ELR (cell line): ENCODE data around the gene RNU6-9.

Source experiments
- DNase-seq: peaks from one replicate; pipeline ENCODE4 v3.0.0-alpha.2; 2015; ENCODE audit warnings: low read depth

The RNU6-9 gene

GRCh38 chr19:936175-936546 is 42.9 kb downstream of the RNU6-9 start:
- DNase-seq = no peak

- no peak for DNase-seq
Measured at GRCh38 chr19:937259-937694, 44.0 kb downstream of the RNU6-9 start.

DNA sequence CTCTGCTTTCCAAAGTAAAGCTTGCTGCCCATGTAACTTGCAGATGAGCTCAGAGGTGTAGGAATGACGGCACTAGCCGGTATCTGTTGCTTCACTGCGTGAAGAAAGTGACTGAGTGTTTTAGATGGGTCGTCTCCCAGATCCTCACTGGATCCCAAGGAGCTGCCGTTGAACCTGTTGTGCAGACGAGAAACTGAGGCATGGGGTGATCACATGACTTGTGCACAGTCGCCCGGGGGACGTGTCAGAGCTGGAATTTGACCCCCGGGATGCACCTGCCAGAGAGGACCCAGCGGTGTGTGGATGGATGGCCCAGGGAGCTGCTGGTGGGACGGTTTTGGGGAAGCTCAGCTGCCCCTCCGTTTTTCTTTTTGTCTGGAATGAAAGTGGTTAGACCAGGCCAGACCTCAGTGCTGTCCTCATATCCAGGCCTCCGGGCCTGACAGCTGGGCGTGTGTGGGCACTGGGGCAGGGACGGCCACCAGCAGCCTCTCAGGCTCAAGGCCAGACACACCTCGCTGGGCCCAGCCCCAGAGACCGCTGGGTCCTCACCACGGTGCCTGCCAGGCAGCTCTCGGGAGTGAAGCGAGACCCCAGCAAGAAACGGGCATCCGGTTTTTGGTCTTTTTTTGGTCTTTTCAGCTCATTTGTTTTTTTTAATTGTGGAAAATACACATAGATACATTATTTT is 45.1 kb downstream of the RNU6-9 start:
- no peak for DNase-seq

DNA sequence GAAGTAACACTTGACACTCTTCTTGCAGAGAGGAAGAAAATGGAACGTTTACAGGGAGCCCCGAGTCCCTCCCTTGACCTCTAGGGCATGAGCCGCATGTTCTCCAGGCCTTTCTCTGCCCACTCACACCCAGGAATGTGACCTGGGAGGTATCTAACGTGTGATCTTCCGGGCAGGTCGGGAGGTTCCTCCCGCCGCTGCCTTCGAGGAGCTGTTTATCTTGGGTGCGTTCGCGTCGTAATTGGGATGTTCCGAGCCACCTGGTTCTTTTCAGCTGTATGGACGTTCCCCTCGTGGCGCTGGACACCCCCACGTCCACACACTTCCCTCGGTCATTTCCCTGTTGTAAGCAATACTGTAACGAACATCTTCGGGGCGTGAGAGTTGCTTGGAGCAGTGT is 46.2 kb downstream of the RNU6-9 start:
- DNase-seq = no peak

DNA sequence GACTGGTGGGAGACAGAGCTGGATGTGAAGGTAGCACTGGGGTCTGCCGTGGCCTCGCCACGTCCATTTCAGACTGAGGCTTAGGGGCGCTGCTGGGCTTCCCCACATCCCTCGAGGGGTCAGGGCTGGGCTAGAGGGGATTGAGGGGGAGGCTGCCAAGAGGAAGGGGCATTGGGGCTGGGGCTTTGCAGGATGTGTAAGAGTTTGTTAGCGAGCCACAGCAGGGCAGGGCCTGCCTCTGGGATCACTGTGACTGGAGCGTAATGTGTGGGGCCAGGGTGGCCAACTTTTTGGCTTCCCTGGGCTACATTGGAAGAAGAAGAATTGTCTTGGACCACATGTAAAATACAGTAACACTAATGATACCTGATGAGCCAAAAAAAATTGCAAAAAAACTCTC is 46.6 kb downstream of the RNU6-9 start:
- DNase-seq = no peak

DNA sequence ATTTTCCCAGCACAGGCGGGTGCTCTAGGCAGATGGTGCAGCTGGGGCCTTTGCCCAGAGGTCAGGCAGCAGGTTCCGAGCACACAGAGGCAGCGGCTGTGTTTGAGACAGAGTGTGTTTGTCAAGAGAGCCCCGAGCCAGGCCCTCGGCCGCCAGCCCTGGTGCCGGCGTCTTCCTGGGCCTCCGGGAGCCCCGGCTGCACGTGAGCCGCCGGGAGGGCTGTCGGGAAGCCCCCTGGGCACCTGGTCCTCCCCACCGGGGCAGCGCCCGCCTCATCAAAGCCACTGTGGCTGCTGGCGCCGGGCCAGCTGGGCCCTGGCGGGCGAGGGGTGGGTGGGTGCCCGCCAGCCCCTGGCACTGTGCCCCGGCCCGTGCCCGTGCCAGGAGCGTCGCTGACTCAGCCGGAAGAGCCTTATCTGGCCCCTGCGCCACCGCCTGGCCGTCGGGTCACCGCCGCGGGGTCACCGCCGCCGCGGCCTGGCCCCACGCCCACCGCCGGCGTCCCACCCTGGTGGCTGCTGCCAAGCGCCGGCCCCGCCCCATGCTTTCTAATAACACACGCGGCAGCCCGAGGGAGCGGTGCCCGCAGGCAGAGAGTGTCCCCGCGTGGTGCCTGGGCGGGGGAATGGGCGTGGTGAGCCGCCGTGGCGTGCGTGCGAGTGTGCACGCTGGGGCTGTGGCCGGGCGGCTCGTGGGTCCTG is 47.5 kb downstream of the RNU6-9 start:
- DNase-seq = no peak

- no peak for DNase-seq
Measured at GRCh38 chr19:941292-942132, 48.2 kb downstream of the RNU6-9 start.

GRCh38 chr19:942133-942645 is 48.9 kb downstream of the RNU6-9 start:
- no peak for DNase-seq
